Measurements from ENCODE around the gene CCDC88B.

CCDC88B gene

GRCh38 chr11:64299847-64300648, 40.0 kb upstream of the CCDC88B start, which contains the start of gene CATSPERZ:
Gene CATSPERZ (plus strand): TSS chr11:64300358. CDS start chr11:64300411, 53 bp downstream.
- DNase-seq (ENCODE audit: low read depth): no peak
- TF ChIP-seq, protein P1, sequence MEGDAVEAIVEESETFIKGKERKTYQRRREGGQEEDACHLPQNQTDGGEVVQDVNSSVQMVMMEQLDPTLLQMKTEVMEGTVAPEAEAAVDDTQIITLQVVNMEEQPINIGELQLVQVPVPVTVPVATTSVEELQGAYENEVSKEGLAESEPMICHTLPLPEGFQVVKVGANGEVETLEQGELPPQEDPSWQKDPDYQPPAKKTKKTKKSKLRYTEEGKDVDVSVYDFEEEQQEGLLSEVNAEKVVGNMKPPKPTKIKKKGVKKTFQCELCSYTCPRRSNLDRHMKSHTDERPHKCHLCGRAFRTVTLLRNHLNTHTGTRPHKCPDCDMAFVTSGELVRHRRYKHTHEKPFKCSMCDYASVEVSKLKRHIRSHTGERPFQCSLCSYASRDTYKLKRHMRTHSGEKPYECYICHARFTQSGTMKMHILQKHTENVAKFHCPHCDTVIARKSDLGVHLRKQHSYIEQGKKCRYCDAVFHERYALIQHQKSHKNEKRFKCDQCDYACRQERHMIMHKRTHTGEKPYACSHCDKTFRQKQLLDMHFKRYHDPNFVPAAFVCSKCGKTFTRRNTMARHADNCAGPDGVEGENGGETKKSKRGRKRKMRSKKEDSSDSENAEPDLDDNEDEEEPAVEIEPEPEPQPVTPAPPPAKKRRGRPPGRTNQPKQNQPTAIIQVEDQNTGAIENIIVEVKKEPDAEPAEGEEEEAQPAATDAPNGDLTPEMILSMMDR (IDR thresholded peaks at IDR 0.05; ENCODE audit: low read depth, low read length, missing control alignments): no peak
- peak within 1 kb of the TSS; percentile 22 for H3K4me3 ChIP-seq (ENCODE audit: low read depth, low read length)

DNA sequence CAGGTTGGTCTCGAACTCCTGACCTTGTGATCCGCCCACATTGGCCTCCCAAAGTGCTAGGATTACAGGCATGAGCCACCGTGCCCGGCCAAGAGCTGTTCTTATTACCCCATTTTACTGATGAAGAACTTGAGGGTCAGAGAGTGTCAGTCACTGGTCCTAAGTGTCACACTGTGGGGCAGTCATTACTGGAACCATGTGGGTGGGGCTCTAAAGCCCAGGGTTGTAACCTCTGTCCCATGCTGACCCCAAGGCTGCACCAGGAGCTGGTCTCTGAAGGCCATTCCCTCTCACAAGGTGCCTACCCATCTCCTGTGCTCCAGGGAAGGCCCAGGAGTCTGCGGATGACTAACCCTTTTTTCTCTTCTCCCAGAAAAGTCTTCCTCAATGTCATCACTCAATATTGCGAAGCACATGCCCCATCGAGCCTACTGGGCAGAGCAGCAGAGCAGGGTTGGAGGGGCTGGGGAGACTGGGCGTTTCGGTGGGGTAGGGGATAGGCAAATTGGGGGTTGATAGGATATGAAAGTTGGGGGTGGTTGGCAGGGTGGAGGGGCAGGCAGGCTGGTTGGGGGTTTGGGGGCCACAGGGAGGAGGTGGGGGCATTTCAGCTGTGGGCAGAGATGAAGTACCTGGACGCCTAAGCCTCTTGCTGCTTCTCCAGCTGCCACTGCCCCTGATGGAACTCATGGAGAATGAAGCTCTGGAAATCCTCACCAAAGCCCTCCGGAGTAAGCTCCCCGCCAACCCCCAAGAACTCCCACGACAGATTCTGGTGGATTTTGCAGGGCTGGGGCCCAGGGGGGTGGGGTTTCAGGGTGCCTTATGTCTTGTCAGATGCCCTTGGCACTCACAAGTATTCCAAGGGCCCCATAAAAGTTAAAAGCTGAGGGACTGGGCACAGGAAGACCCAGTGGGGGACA, 36.6 kb upstream of the CCDC88B start:
- TF ChIP-seq, protein P1 (IDR thresholded peaks at IDR 0.05; ENCODE audit: low read depth, low read length, missing control alignments): no peak
- no peak for DNase-seq (ENCODE audit: low read depth)
- peak overlapping the region; percentile 58 for H3K4me3 ChIP-seq (ENCODE audit: low read depth, low read length)

DNA sequence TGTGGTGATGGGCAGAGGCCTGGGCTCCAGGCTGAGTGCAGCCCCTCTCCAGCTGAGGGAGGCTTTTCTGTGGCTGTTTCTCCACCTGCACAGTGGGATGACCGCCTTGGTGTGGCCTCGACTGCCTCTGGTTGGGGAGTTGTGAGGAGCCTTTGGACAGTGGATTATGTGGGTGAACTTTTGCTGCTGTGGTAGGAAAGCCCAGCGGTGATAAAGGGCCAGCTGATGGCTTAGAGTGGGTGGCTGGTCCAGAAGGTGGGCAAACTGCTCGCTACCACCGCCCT, 36.0 kb upstream of the CCDC88B start:
- DNase-seq (ENCODE audit: low read depth): no peak
- peak overlapping the region; percentile 58 for H3K4me3 ChIP-seq (ENCODE audit: low read depth, low read length)
- TF ChIP-seq, protein P1 (IDR thresholded peaks at IDR 0.05; ENCODE audit: low read depth, low read length, missing control alignments): no peak

- peak overlapping the region; percentile 58 for H3K4me3 ChIP-seq (ENCODE audit: low read depth, low read length)
- TF ChIP-seq, protein P1 (IDR thresholded peaks at IDR 0.05; ENCODE audit: low read depth, low read length, missing control alignments): peak; percentile 91
- peak; percentile 85 for DNase-seq (ENCODE audit: low read depth)
Observed at GRCh38 chr11:64304316-64305072, 35.5 kb upstream of the CCDC88B start.

GRCh38 chr11:64305075-64305690, 34.8 kb upstream of the CCDC88B start, which contains the start of gene ESRRA:
Gene ESRRA (plus strand): TSS chr11:64305524. CDS start chr11:64307180, 1,656 bp downstream.
- peak; percentile 97 for DNase-seq (ENCODE audit: low read depth)
- peak within 1 kb of the TSS; percentile 78 for H3K4me3 ChIP-seq (ENCODE audit: low read depth, low read length)
- TF ChIP-seq, protein P1 (IDR thresholded peaks at IDR 0.05; ENCODE audit: low read depth, low read length, missing control alignments): no peak

Measured in GM12864 (cell line).